SK-N-SH treated with all-trans-retinoic acid at 6 μM for 48 hours (cell line): ENCODE data around the gene ARFGAP3.

Experiments
- ATAC-seq: fragments of 200-7000 bp; cut with Tn5 transposase; 3 replicates; pipeline ENCODE4 v1.9.1; 2020; ENCODE audit warnings: mild to moderate bottlenecking, moderate library complexity
- BACH2 ChIP-seq: fragments of 250-450 bp; sonication (Bioruptor Pico); IDR thresholded peaks from 2 replicates; pipeline ENCODE4 v1.9.0; 2021; ENCODE audit warnings: mild to moderate bottlenecking, borderline replicate concordance
- CREB5 ChIP-seq: fragments of 250-450 bp; sonication (Bioruptor Pico); IDR thresholded peaks from 2 replicates; pipeline ENCODE4 v1.5.1; 2020; ENCODE audit warnings: low read depth, mild to moderate bottlenecking, moderate library complexity
- ESRRG ChIP-seq: fragments of 250-450 bp; sonication (Bioruptor Pico); IDR thresholded peaks from 2 replicates; pipeline ENCODE4 v1.6.1; 2021; ENCODE audit warnings: mild to moderate bottlenecking
- GLIS3 ChIP-seq: fragments of 250-450 bp; sonication (Bioruptor Pico); IDR thresholded peaks from 2 replicates; pipeline ENCODE4 v1.5.0; 2020; ENCODE audit warnings: mild to moderate bottlenecking, moderate library complexity
- ISL1 ChIP-seq: fragments of 250-450 bp; sonication (Bioruptor Pico); IDR thresholded peaks from 2 replicates; pipeline ENCODE4 v2.1.2; 2022; ENCODE audit warnings: mild to moderate bottlenecking, moderate library complexity
- OSR1 ChIP-seq: fragments of 250-450 bp; sonication (Bioruptor Pico); IDR thresholded peaks from 2 replicates; pipeline ENCODE4 v1.8.0; 2022; ENCODE audit warnings: moderate library complexity, mild to moderate bottlenecking, inconsistent platforms
- PATZ1 ChIP-seq: fragments of 250-450 bp; sonication (Bioruptor Pico); IDR thresholded peaks from 2 replicates; pipeline ENCODE4 v1.8.0; 2020; ENCODE audit warnings: mild to moderate bottlenecking, moderate library complexity, borderline replicate concordance
- POU6F1 ChIP-seq: fragments of 250-450 bp; sonication (Bioruptor Pico); IDR thresholded peaks from 2 replicates; pipeline ENCODE4 v1.8.0; 2021; ENCODE audit warnings: low read depth, mild to moderate bottlenecking, moderate library complexity, borderline replicate concordance
- PPARA ChIP-seq: fragments of 250-450 bp; sonication (Bioruptor Pico); IDR thresholded peaks from 2 replicates; pipeline ENCODE4 v1.5.0; 2020; ENCODE audit warnings: mild to moderate bottlenecking, borderline replicate concordance
- RARB ChIP-seq: fragments of 250-450 bp; sonication (Bioruptor Pico); IDR thresholded peaks from 2 replicates; pipeline ENCODE4 v1.8.0; 2021; ENCODE audit warnings: mild to moderate bottlenecking, moderate library complexity
- SNAI2 ChIP-seq: fragments of 250-450 bp; sonication (Bioruptor Pico); IDR thresholded peaks from 2 replicates; pipeline ENCODE4 v1.5.0; 2020; ENCODE audit warnings: mild to moderate bottlenecking, moderate library complexity
- TCF4 ChIP-seq: fragments of 250-450 bp; sonication (Bioruptor Pico); IDR thresholded peaks from 2 replicates; pipeline ENCODE4 v1.8.0; 2021; ENCODE audit warnings: mild to moderate bottlenecking, moderate library complexity, borderline replicate concordance
- TOX ChIP-seq: fragments of 250-450 bp; sonication (Bioruptor Pico); IDR thresholded peaks from 2 replicates; pipeline ENCODE4 v1.8.0; 2021; ENCODE audit warnings: mild to moderate bottlenecking, moderate library complexity, borderline replicate concordance
- TSHZ2 ChIP-seq: fragments of 250-450 bp; sonication (Bioruptor Pico); IDR thresholded peaks from 2 replicates; pipeline ENCODE4 v1.5.0; 2020; ENCODE audit warnings: mild to moderate bottlenecking, moderate library complexity
- ZFP3 ChIP-seq: fragments of 250-450 bp; sonication (Bioruptor Pico); IDR thresholded peaks from 2 replicates; pipeline ENCODE4 v1.5.0; 2020; ENCODE audit warnings: mild to moderate bottlenecking, moderate library complexity
- ZFP30 ChIP-seq: fragments of 450-650 bp; formaldehyde crosslinking; IDR thresholded peaks from 2 replicates; pipeline ENCODE4 v1.5.0; 2022; ENCODE audit warnings: mild to moderate bottlenecking, moderate library complexity
- ZNF70 ChIP-seq: fragments of 450-650 bp; formaldehyde crosslinking; IDR thresholded peaks from 2 replicates; pipeline ENCODE4 v1.5.0; 2020; ENCODE audit warnings: mild to moderate bottlenecking, moderate library complexity
- ZNF8 ChIP-seq: fragments of 450-650 bp; formaldehyde crosslinking; IDR thresholded peaks from 2 replicates; pipeline ENCODE4 v1.5.0; 2020; ENCODE audit warnings: mild to moderate bottlenecking, moderate library complexity
- TF ChIP-seq, protein P1 (sequence below): fragments of 250-450 bp; sonication (Bioruptor Pico); IDR thresholded peaks from 2 replicates; pipeline ENCODE4 v1.5.1; 2021; ENCODE audit warnings: mild to moderate bottlenecking, moderate library complexity

The ARFGAP3 gene

GRCh38 chr22:42897960-42898359 lies 40.9 kb upstream of the ARFGAP3 start:
- ATAC-seq, result no peak
- TF ChIP-seq POU6F1 (CRISPR knock-in tag) (no peak), TSHZ2 (CRISPR knock-in tag) (no peak), GLIS3 (no peak), OSR1 (CRISPR knock-in tag) (no peak), ISL1 (CRISPR knock-in tag) (no peak), PPARA (CRISPR knock-in tag) (no peak), TOX (no peak), BACH2 (CRISPR knock-in tag) (no peak), PATZ1 (CRISPR knock-in tag) (no peak), ESRRG (no peak), CREB5 (no peak), ZFP30 (no peak), ZNF8 (CRISPR knock-in tag) (no peak), RARB (CRISPR knock-in tag) (no peak)

DNA sequence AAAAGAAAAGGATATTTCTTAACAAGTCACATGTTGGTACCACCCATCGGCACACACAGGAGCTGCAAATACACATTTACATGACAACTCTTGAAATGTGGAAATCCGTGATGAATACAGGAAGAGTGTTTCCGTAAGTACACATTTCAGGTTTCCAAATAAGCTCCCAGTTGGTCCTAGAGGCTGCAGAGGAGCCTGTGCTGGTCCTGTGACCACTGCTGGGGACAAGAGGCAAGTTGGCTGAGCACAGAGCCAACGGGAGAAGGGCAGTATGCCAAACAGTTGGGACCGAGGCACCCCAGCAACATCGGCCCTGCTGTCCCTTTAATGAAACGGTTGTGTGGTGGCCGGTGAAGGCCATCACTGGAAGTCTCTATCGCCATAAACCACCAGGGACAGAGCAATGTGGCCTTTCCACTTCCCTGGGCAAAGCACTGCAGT lies 38.5 kb upstream of the ARFGAP3 start:
- ATAC-seq, result no peak
- no peak for TF ChIP-seq GLIS3
- TF ChIP-seq PATZ1 (CRISPR knock-in tag), result no peak

GRCh38 chr22:42895087-42895486 lies 38.0 kb upstream of the ARFGAP3 start:
- no peak for TF ChIP-seq PPARA (CRISPR knock-in tag)
- no peak for ATAC-seq

DNA sequence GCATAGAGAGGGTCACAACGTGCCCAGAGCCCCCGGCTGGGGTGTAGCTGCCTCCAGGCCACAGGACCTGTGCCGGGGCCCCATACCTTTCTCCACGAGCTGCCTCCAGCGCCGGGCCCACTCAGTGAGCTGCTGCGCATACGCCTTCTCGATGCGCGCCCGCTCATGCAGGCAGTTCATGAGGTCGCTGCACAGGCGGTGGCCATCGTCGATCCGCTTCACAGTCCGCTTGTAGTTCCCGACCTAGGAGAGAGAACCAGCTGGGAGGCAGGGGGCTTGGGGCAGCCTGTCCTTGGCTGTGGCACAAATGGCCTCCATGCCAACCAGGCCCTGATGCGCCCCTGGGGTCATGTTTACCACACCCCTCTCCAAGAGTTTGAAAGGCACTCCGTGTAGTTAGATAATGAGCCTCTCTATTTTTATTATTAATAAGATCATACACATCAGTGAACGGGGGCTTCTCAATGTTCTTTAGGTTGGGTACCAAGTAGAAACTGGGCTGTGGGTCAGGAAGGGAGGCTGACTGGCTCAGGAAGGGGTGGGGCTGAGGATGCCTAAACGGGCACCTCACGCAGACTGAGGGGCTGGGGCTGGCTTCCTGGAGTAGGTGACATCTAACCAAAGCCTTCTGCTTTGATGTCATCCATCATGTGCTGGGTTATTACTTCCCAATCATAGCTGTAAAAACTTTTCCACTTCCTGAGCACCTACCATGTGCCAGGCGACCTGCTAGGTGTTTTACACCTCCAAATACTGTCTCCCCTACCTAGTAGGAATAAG lies 36.5 kb upstream of the ARFGAP3 start:
- no peak for ATAC-seq
- TF ChIP-seq, protein P1, sequence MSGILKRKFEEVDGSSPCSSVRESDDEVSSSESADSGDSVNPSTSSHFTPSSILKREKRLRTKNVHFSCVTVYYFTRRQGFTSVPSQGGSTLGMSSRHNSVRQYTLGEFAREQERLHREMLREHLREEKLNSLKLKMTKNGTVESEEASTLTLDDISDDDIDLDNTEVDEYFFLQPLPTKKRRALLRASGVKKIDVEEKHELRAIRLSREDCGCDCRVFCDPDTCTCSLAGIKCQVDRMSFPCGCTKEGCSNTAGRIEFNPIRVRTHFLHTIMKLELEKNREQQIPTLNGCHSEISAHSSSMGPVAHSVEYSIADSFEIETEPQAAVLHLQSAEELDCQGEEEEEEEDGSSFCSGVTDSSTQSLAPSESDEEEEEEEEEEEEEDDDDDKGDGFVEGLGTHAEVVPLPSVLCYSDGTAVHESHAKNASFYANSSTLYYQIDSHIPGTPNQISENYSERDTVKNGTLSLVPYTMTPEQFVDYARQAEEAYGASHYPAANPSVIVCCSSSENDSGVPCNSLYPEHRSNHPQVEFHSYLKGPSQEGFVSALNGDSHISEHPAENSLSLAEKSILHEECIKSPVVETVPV (CRISPR knock-in tag), result no peak
- TF ChIP-seq OSR1 (CRISPR knock-in tag), result no peak
- no peak for TF ChIP-seq ZNF70 (CRISPR knock-in tag)
- no peak for TF ChIP-seq RARB (CRISPR knock-in tag)
- TF ChIP-seq ISL1 (CRISPR knock-in tag), result no peak
- TF ChIP-seq TSHZ2 (CRISPR knock-in tag), result no peak
- TF ChIP-seq SNAI2 (CRISPR knock-in tag), result no peak
- TF ChIP-seq PPARA (CRISPR knock-in tag), result no peak
- no peak for TF ChIP-seq ZFP3 (CRISPR knock-in tag)
- TF ChIP-seq ZNF8 (CRISPR knock-in tag), result no peak
- TF ChIP-seq BACH2 (CRISPR knock-in tag), result no peak
- TF ChIP-seq TCF4 (CRISPR knock-in tag), result no peak
- no peak for TF ChIP-seq CREB5
- no peak for TF ChIP-seq TOX
